Epithelial cell of esophagus (primary cell): ENCODE measurements around the gene RGL3.

Experiments used
- DNase-seq: peaks from one replicate; pipeline ENCODE4 v3.0.0; 2010; ENCODE audit warnings: low read depth
- H3K4me3 ChIP-seq: 2 replicates; pipeline ENCODE4 v1.5.1; 2011; ENCODE audit warnings: mild to moderate bottlenecking, low read length, control low read depth
- TF ChIP-seq, protein P1 (sequence below): IDR thresholded peaks from 2 replicates; pipeline ENCODE4 v1.5.1; 2011; ENCODE audit warnings: low read depth, mild to moderate bottlenecking, low read length, control low read depth, inconsistent platforms; ENCODE audit not compliant: insufficient read depth; ENCODE audit errors: missing control alignments

The RGL3 gene

DNA sequence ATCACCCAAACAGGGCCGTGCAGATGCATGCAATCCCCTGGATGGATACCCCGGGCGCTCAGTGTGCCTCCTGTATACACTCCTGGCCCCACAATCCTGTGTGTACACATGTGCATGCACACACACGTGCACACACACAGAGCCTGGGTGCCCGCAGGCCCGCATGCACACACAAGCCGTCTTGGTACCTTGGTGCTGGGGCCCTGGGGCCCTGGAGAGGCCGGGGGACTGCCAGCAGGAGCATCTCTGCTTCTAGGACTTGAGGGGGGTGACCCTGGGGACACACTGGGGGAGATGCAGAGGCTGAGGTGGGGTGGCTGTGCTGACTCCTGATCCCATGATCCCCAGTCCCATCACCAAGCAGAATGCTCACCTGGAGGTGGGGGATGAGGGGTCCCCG lies 19.4 kb downstream of the RGL3 start:
- no peak for DNase-seq
- H3K4me3 ChIP-seq = no peak overlapping the region
- TF ChIP-seq, protein P1, sequence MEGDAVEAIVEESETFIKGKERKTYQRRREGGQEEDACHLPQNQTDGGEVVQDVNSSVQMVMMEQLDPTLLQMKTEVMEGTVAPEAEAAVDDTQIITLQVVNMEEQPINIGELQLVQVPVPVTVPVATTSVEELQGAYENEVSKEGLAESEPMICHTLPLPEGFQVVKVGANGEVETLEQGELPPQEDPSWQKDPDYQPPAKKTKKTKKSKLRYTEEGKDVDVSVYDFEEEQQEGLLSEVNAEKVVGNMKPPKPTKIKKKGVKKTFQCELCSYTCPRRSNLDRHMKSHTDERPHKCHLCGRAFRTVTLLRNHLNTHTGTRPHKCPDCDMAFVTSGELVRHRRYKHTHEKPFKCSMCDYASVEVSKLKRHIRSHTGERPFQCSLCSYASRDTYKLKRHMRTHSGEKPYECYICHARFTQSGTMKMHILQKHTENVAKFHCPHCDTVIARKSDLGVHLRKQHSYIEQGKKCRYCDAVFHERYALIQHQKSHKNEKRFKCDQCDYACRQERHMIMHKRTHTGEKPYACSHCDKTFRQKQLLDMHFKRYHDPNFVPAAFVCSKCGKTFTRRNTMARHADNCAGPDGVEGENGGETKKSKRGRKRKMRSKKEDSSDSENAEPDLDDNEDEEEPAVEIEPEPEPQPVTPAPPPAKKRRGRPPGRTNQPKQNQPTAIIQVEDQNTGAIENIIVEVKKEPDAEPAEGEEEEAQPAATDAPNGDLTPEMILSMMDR = no peak

DNA sequence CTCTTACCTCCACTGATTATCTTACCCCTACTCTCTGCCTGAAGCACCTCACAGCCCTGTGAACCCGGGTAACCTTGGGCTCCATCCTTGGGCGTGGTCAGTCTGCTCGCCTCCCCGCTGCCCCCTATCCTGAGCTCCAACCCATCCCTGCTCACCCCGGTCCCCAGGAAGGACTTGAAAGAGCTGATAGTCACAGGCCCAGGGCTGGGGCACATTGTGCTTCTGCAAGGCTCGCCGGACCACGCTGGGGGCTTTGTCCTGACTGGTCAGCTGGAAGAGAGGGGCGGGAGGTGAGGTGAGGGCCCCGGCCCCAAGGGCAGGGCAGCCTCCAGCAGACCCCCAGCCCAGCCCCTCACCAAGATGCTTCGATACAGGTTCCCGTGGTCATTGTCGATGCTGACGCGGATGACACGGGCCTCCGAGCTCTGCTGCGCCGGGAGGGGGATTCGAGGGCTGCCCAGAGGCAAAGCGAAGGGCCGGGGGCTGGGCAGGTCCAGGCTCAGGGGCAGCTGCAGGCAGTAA lies 22.0 kb downstream of the RGL3 start:
- TF ChIP-seq, protein P1 = no peak
- DNase-seq = no peak
- no peak overlapping the region for H3K4me3 ChIP-seq

DNA sequence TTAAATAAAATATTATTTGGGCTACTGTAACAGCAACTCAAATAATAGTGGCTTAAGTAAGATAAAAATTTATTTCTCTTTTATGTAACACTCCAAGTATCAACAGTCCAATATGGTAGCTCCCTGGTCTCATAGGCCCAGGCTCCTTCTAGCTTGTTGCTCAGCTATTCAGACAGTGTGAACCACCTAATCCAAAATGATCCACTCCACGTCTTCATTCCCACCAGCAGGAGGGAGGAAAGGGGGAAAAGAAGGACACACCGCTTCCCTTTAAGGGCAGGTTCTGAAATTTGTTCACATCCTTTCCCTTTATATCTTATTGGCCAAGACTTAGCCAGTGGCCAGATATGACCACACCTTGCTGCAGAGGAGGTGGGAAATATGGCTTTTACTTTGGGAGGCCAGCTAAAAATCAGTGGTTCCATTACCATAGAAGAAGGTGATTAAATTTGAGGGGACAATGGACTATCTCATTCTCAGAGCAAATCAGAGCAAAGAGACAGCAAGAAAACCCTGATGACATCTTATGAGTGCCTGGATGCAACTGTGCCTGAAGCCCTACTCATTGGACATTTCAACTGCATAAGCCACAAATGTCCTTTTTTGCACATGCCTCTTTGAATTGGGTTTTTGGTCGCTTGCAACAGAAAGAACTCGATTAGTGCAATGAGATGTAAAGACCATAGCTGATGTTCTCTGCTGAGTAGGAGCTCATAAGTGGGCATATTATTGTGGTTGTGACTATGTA lies 28.0 kb downstream of the RGL3 start:
- DNase-seq = no peak
- no peak overlapping the region for H3K4me3 ChIP-seq
- TF ChIP-seq, protein P1 = no peak

DNA sequence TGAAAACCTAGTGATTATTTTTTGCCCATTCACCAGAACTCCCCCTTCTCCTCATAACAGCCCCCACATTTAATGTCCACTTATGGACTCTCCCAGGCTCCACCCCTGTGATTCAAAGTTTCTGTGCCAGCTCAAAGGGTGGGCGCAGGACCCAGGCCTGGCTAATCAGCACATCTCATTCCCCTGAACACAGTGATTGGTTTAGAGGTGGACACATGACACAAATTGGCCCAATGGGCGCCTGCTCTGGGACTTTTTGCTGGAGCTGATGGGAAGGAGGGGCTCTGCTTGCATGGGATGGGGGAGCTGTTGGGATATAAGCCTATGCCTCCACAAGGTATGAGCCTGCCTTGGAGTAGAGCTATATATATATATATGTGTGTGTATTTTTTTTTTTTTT lies 28.8 kb downstream of the RGL3 start:
- TF ChIP-seq, protein P1 = no peak
- H3K4me3 ChIP-seq = no peak overlapping the region
- DNase-seq = no peak

DNA sequence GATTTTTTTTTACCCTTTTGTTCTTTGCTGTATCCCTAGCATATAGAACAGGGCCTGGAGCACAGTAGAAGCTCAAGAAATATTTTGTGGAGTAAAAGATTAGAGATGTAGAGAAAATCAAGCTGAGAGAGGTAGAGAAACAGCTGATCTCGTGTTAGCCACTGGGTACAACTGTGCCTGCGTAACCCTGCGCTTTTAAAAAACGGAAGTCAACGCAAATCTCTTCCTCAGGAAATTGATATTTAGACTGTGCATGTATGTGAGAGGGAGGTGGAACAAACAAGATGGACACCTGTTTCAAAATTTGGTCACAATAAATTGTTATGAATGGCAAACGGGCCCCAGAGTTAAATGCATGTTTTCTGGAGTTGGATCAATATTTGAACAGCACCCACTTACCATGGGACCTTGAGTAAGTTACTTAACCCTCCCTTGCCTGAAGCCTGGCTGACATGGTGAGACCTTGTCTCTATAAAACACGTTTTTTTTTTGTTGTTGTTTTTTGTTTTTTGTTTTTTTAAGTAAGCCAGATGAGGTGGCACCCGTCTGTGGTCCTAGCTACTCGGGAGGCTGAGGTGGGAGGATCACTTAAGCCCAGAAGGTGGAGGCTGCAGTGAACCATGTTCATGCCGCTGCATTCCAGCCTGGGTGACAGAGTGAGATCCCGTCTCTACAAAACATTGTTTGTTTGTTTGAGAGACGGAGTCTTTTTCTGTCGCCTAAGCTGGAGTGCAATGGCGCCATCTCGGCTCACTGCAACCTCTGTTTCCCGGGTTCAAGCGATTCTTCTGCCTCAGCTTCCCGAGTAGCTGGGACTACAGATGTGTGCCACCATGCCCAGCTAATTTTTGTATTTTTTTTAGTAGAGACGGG lies 31.7 kb downstream of the RGL3 start:
- H3K4me3 ChIP-seq = no peak overlapping the region
- no peak for DNase-seq
- TF ChIP-seq, protein P1 = no peak

DNA sequence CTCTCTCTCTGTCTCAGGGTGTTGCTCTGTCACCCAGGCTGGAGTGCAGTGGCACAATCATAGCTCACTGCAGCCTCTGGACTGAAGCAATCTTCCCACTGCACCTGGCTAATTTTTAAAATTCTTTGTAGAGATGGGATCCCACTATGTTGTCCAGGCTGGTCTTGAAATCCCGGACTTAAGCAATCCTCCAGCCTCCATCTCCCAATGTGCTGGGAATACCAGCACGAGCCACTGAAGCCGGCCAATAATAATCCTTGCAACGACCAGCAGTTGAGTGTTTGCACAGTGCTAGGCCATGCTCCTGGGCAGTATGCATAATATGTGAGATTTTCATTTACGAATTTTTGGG lies 34.4 kb downstream of the RGL3 start:
- TF ChIP-seq, protein P1 = no peak
- no peak overlapping the region for H3K4me3 ChIP-seq
- DNase-seq = no peak
